Peyer's patch (tissue), 4 donors: Measurements from ENCODE around the gene SERPINF2. TPM values are rescaled to one million over a fixed set of nuclear protein-coding genes. Genes with fewer than 3 reads are reported as not detected.

Experiments used
- DNase-seq, 3 donors: peaks; one replicate each; pipeline ENCODE4 v3.0.0-alpha.2; 2017 to 2019
- H3K27ac ChIP-seq, 4 donors: fragments of 200-600 bp; sonication (generic); one replicate each; pipeline ENCODE4 v1.5.1; 2016 to 2019
- H3K27me3 ChIP-seq, 2 donors: fragments of 200-600 bp; sonication (generic); one replicate each; pipeline ENCODE4 v1.5.1; 2019
- H3K36me3 ChIP-seq, 3 donors: fragments of 200-600 bp; sonication (generic); one replicate each; pipeline ENCODE4 v1.5.1; 2016 to 2019
- H3K4me1 ChIP-seq, 4 donors: fragments of 200-600 bp; sonication (generic); one replicate each; pipeline ENCODE4 v1.5.1; 2016 to 2019
- H3K4me3 ChIP-seq, 4 donors: fragments of 200-600 bp; sonication (generic); 1 replicate in 3 of 4; 2 replicates in 1 of 4; pipeline ENCODE4 v1.5.1; 2016 to 2019; ENCODE audit warnings: mild to moderate bottlenecking in 1 of 4
- H3K9me3 ChIP-seq, 4 donors: fragments of 200-600 bp; sonication (generic); one replicate each; pipeline ENCODE4 v1.5.1; 2016 to 2019; ENCODE audit warnings: mild to moderate bottlenecking in 1 of 4
- CTCF ChIP-seq, 6 experiments: fragments of 450-650 bp in 4 of 6; fragments of 200-600 bp in 2 of 6; sonication (generic) in 1 of 6; IDR thresholded peaks; one replicate each; pipeline ENCODE4 v1.5.1; 2017 to 2019; ENCODE audit warnings: antibody characterized with exemption in 6 of 6, mild to moderate bottlenecking in 3 of 6, moderate library complexity in 1 of 6
- POLR2A ChIP-seq, 2 donors: fragments of 450-650 bp; IDR thresholded peaks; one replicate each; pipeline ENCODE4 v1.5.1; 2017; ENCODE audit warnings: antibody characterized with exemption in 2 of 2, mild to moderate bottlenecking in 2 of 2, moderate library complexity in 2 of 2
- total RNA-seq, 4 donors: library from RNA; depleted of rRNA; stranded (reverse); fragments of >200 nt; gene quantifications; one replicate each; pipeline ENCODE4 v1.1.0, GENCODE V29; 2016

Gene SERPINF2
- total RNA-seq, 4 donors from 2014 or later, result 4.0 to 9.6 (median 5.6) TPM

GRCh38 chr17:1732833-1733321 is 9.8 kb upstream of the SERPINF2 start:
- H3K4me3 ChIP-seq, result no peak overlapping the region
- H3K36me3 ChIP-seq, result peaks cover 0 to 58% (median 0%) of the 10 kb centered on the region in 3 donors
- TF ChIP-seq POLR2A (IDR thresholded peaks at IDR 0.05), result no peak
- peak overlapping the region in 1 of 4 donors; percentile 55 for H3K27ac ChIP-seq
- no peaks in the 10 kb centered on the region for H3K9me3 ChIP-seq
- peaks cover 0 to 30% (median 5%) of the 10 kb centered on the region in 4 donors for H3K4me1 ChIP-seq
- no peaks in the 10 kb centered on the region for H3K27me3 ChIP-seq
- DNase-seq, result peak in 1 of 3 donors; percentile 48

DNA sequence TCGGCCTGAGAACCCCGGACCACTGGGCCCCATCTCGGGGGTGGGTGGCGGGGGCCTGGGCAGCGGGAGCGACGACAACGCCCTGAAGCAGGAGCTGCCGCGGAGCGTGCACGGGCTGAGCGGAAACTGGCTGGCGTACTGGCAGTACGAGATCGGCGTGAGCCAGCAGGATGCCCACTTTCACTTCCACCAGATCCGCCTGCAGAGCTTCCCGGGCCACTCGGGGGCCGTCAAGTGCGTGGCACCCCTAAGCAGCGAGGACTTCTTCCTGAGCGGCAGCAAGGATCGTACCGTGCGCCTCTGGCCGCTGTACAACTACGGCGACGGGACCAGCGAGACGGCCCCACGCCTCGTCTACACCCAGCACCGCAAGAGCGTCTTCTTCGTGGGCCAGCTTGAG is 8.9 kb upstream of the SERPINF2 start:
- H3K4me3 ChIP-seq, result no peak overlapping the region
- H3K9me3 ChIP-seq, result no peaks in the 10 kb centered on the region
- no peak for TF ChIP-seq CTCF (IDR thresholded peaks at IDR 0.05)
- no peaks in the 10 kb centered on the region for H3K27me3 ChIP-seq
- peaks cover 0 to 30% (median 3%) of the 10 kb centered on the region in 4 donors for H3K4me1 ChIP-seq
- peak overlapping the region in 1 of 4 donors; percentile 55 for H3K27ac ChIP-seq
- H3K36me3 ChIP-seq, result peaks cover 0 to 52% (median 0%) of the 10 kb centered on the region in 3 donors
- no peak for DNase-seq

- Histone ChIP-seq H3K4me3 (no peak overlapping the region), H3K27me3 (no peaks in the 10 kb centered on the region), H3K27ac (peak overlapping the region in 2 of 4 donors; percentile 58 to 61), H3K4me1 (peaks cover 0 to 27% (median 3%) of the 10 kb centered on the region in 4 donors), H3K36me3 (peaks cover 0 to 47% (median 0%) of the 10 kb centered on the region in 3 donors), H3K9me3 (no peaks in the 10 kb centered on the region)
- no peak for TF ChIP-seq POLR2A (IDR thresholded peaks at IDR 0.05)
- TF ChIP-seq CTCF (IDR thresholded peaks at IDR 0.05), result no peak
- DNase-seq, result no peak
Observed at GRCh38 chr17:1735418-1735817, 7.3 kb upstream of the SERPINF2 start.

- Histone ChIP-seq H3K36me3 (peaks cover 0 to 47% (median 0%) of the 10 kb centered on the region in 3 donors), H3K27ac (peak overlapping the region in 3 of 4 donors; percentile 50 to 61 (median 58)), H3K4me3 (no peak overlapping the region)
Observed at GRCh38 chr17:1735834-1736347, 6.8 kb upstream of the SERPINF2 start.

DNA sequence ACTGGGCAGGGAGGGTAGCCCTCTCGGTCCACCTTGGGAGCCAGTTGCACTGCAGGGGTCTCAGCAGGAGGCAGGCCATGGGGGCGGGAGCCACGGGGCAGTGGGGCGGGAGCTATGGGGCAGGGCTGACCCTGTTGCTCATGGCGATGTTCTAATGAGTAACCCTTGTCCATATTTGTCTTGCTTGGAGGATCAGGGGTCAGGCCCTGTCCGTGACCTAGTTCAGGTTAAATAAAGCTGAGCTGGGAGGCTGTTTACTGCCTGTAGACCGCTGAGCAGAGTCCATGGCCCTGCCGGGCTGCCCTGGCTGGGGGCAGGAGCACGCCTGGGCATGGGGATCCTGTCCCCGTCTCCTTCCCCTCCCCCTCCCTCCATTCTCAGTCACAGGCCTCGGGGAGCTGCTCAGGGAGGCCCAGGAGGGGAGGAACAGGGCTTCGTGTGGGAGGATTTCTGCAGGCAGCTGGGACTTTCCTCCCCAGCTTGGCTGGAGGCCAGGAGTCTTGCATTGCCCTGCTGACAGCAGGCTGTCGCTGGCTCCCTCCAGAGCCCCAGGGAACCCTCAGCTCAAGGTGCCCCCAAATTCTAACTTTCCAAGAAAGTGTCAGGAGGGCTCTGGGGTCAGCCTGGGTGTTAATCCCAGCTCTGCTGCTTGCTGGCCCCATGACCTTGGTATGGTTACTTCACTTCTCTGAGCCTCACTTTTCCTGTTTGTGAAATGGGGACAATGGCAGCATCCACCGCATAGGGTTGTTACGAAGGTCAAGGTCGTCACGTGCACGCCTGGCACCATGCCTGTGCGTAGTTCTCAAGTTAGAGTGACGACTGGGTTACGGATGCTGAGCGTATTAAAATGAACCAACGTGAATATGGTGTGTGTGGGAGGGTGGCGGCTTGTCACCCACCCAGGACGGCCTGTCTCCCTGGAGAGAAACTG is 6.1 kb upstream of the SERPINF2 start:
- Histone ChIP-seq H3K27ac (peak overlapping the region; percentile 32 to 61 (median 54)), H3K4me3 (no peak overlapping the region), H3K4me1 (peaks cover 0 to 18% (median 3%) of the 10 kb centered on the region in 4 donors), H3K27me3 (no peaks in the 10 kb centered on the region), H3K36me3 (peaks cover 0 to 40% (median 0%) of the 10 kb centered on the region in 3 donors), H3K9me3 (no peaks in the 10 kb centered on the region)
- TF ChIP-seq CTCF (IDR thresholded peaks at IDR 0.05) (no peak), POLR2A (IDR thresholded peaks at IDR 0.05) (no peak)
- peak in 2 of 3 donors; percentile 72 to 79 for DNase-seq

More at GRCh38 chr17:1735834-1736347, 6.8 kb upstream of the SERPINF2 start:
- H3K9me3 ChIP-seq, result no peaks in the 10 kb centered on the region
- TF ChIP-seq CTCF (IDR thresholded peaks at IDR 0.05), result no peak
- no peak for TF ChIP-seq POLR2A (IDR thresholded peaks at IDR 0.05)
- peak in 1 of 3 donors; percentile 53 for DNase-seq
- peaks cover 0 to 22% (median 3%) of the 10 kb centered on the region in 4 donors for H3K4me1 ChIP-seq
- H3K27me3 ChIP-seq, result no peaks in the 10 kb centered on the region
